Measurements from ENCODE around the gene HEG1.

The HEG1 gene, protein sequence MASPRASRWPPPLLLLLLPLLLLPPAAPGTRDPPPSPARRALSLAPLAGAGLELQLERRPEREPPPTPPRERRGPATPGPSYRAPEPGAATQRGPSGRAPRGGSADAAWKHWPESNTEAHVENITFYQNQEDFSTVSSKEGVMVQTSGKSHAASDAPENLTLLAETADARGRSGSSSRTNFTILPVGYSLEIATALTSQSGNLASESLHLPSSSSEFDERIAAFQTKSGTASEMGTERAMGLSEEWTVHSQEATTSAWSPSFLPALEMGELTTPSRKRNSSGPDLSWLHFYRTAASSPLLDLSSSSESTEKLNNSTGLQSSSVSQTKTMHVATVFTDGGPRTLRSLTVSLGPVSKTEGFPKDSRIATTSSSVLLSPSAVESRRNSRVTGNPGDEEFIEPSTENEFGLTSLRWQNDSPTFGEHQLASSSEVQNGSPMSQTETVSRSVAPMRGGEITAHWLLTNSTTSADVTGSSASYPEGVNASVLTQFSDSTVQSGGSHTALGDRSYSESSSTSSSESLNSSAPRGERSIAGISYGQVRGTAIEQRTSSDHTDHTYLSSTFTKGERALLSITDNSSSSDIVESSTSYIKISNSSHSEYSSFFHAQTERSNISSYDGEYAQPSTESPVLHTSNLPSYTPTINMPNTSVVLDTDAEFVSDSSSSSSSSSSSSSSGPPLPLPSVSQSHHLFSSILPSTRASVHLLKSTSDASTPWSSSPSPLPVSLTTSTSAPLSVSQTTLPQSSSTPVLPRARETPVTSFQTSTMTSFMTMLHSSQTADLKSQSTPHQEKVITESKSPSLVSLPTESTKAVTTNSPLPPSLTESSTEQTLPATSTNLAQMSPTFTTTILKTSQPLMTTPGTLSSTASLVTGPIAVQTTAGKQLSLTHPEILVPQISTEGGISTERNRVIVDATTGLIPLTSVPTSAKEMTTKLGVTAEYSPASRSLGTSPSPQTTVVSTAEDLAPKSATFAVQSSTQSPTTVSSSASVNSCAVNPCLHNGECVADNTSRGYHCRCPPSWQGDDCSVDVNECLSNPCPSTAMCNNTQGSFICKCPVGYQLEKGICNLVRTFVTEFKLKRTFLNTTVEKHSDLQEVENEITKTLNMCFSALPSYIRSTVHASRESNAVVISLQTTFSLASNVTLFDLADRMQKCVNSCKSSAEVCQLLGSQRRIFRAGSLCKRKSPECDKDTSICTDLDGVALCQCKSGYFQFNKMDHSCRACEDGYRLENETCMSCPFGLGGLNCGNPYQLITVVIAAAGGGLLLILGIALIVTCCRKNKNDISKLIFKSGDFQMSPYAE (N-terminal part only)

DNA sequence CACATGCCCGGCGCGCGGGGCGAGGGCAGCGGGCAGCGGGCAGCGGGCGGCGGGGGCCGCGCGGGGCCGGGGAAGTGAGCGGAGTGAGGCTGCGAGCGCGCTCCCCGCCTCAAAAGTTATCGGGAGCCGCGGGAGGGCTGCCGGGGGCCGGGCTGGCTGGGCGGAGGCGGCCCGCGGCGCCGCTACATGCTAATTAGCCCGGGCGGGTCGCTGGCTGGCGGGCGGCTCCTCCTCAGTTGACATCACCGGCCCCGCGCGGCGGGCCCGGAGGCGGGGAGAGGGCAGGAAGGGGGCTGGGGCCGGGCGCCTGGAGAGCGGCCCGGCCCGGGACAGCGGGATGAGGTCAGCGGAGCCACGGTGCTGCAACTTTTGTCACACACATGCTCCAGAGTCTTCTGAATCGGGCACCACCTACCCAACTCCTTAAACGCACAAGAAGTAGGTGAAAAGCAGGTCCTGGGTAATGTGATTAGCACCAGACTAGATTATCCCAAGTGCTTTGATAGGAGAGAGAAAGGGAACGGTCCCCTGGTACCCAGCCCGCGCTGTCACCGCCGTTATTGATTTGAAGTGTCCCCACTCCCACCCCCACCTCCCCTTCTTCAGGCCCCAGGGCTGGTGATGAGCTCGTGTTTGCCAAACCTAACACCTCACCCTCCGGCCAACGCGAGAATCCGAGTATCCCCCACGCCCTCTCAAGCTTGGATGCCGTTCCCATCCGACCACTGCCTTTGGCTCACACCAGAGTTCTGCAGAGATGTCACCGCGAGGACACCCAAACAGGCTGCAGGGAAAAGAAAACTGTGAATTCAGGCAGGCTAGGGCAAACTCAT, at the start of gene HEG1:
Gene HEG1, minus strand, starts transcription at position 85 of the 833 bp plus-strand sequence. CDS start 107 bp downstream, outside the sequence.
- intact Hi-C loops (cut with DNase I; ENCODE audit: low total_unique reads): loop anchor here (10.0 kb wide), 2 partner anchors 89 to 271 kb away; no protein-coding TSS in a partner anchor
- Histone ChIP-seq H3K36me3 (no peaks in the 10 kb centered on the region), H3K27ac (peak within 1 kb of the TSS; percentile 96), H3K4me1 (peaks cover 0 to 60% (median 40%) of the 10 kb centered on the region in 4 donors), H3K4me3 (peak within 1 kb of the TSS; percentile 83 to 89), H3K9me3 (no peaks in the 10 kb centered on the region), H3K27me3 (no peaks in the 10 kb centered on the region)
- peak; percentile 94 to 96 for DNase-seq
- TF ChIP-seq, protein P1, sequence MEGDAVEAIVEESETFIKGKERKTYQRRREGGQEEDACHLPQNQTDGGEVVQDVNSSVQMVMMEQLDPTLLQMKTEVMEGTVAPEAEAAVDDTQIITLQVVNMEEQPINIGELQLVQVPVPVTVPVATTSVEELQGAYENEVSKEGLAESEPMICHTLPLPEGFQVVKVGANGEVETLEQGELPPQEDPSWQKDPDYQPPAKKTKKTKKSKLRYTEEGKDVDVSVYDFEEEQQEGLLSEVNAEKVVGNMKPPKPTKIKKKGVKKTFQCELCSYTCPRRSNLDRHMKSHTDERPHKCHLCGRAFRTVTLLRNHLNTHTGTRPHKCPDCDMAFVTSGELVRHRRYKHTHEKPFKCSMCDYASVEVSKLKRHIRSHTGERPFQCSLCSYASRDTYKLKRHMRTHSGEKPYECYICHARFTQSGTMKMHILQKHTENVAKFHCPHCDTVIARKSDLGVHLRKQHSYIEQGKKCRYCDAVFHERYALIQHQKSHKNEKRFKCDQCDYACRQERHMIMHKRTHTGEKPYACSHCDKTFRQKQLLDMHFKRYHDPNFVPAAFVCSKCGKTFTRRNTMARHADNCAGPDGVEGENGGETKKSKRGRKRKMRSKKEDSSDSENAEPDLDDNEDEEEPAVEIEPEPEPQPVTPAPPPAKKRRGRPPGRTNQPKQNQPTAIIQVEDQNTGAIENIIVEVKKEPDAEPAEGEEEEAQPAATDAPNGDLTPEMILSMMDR (IDR thresholded peaks at IDR 0.05): peak in 1 of 2 experiments; percentile 14

DNA sequence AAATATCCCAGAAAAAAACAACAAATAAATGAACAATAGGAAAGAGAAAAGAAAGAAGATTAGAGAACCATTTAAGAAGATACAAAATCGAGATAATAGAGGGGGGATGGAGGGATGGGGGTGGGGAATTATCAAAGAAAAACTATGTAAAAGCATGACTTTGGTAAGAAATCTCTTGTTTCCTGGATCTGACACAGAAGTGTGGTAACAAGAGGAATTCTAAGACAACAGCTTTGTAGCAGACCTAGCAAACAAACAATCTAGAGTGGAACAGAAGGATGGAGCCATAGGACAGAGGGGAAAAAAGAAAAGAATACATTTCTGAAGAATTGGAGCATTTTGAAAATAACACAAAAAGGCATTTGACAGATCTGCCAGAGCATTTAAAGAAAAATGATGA, 49.3 kb upstream of the HEG1 start:
- TF ChIP-seq, protein P1 (IDR thresholded peaks at IDR 0.05): no peak
- intact Hi-C loops (cut with DNase I; ENCODE audit: low total_unique reads): no loop called here
- Histone ChIP-seq H3K4me3 (no peak overlapping the region), H3K9me3 (no peaks in the 10 kb centered on the region), H3K36me3 (no peaks in the 10 kb centered on the region), H3K27me3 (no peaks in the 10 kb centered on the region), H3K4me1 (peaks cover 0 to 19% (median 18%) of the 10 kb centered on the region in 4 donors), H3K27ac (no peak overlapping the region)
- no peak for DNase-seq

DNA sequence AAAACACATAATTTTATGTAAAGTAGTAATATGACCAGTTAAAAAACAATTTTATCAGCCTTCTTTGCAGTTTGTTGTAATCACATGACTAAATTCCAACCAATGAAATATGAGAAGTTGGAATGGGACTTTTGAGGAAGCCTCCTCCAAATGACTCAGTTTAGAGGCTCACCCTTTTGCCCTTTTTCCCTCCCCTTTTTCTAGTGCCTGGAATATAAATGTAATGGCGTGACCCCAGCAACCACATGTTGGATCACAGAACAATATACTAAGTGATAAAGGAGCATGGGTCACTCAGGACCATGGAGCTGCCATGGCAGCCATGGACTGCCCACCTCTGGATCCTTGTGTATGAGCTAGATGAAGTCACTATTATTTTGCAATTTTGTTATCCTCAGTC, 48.8 kb upstream of the HEG1 start:
- peaks cover 0 to 19% (median 18%) of the 10 kb centered on the region in 4 donors for H3K4me1 ChIP-seq

DNA sequence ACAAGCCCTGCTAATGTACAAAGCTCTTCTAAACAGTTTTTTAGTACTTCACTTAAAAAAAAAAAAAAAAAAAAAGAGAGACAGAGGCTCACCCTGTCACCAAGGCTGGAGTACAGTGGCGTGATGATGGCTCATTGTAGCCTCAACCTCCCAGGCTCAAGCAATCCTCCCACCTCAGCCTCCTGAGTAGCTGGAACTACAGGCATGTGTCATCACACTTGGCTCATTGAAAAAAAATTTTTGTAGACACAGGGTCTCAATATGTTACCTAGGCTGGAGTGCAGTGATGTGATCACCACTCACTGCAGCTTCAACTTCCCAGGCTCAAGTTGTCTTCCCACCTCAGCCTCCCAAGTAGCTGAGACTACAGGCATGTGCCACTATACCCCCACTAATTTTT, 47.6 kb upstream of the HEG1 start:
- H3K36me3 ChIP-seq: no peaks in the 10 kb centered on the region
- H3K4me3 ChIP-seq: no peak overlapping the region
- H3K27me3 ChIP-seq: no peaks in the 10 kb centered on the region
- DNase-seq: no peak
- H3K4me1 ChIP-seq: peaks cover 0 to 11% (median 9%) of the 10 kb centered on the region in 4 donors
- no peaks in the 10 kb centered on the region for H3K9me3 ChIP-seq
- H3K27ac ChIP-seq: no peak overlapping the region
- TF ChIP-seq, protein P1 (IDR thresholded peaks at IDR 0.05): no peak
- intact Hi-C loops (cut with DNase I; ENCODE audit: low total_unique reads): no loop called here

More for the DNA sequence above, 48.8 kb upstream of the HEG1 start:
- Histone ChIP-seq H3K9me3 (no peaks in the 10 kb centered on the region), H3K4me3 (no peak overlapping the region), H3K27ac (no peak overlapping the region), H3K27me3 (no peaks in the 10 kb centered on the region), H3K36me3 (no peaks in the 10 kb centered on the region)
- intact Hi-C loops (cut with DNase I; ENCODE audit: low total_unique reads): no loop called here
- TF ChIP-seq, protein P1 (IDR thresholded peaks at IDR 0.05): no peak
- DNase-seq: no peak

Measured in tibial artery (tissue), 4 donors.